Cardiac fibroblast (primary cell): ENCODE results near the gene TRAPPC2.

Experiments used
- DNase-seq, 2 donors: peaks; one replicate each; pipeline versions ENCODE4 v3.0.0 to v3.0.0-alpha.2; 2010; ENCODE audit warnings: low read depth in 2 of 2
- H3K4me3 ChIP-seq, 2 donors: replicated peaks in 1 of 2; 1 replicate in 1 of 2; 2 replicates in 1 of 2; pipeline ENCODE4 v1.5.1; 2011; ENCODE audit warnings: low read depth in 2 of 2, low read length in 2 of 2, mild to moderate bottlenecking in 2 of 2, moderate library complexity in 1 of 2
- TF ChIP-seq, protein P1 (sequence below): IDR thresholded peaks from one replicate; pipeline ENCODE4 v1.5.1; 2011; ENCODE audit warnings: low read depth, mild to moderate bottlenecking, low read length, inconsistent platforms

TRAPPC2 gene

DNA sequence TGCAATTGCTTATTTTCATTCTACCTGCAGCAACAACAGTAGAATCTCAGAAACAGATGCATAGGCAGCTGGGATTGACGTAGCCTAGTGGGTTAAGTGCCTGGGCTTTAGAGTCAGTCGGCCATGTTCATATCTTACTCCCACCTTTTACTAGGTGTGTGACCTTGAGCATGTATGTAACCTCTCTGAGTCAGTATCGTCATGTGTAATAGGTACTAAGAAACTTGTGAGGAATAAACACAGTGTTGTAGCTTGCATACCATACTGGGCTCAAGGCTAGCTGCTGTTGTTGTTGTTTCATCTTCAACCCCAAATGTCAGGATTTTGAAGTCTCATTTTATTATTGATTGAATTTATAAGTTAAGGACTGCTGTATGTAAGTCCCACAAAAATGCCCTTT, 31.3 kb downstream of the TRAPPC2 start:
- no peak for DNase-seq
- TF ChIP-seq, protein P1, sequence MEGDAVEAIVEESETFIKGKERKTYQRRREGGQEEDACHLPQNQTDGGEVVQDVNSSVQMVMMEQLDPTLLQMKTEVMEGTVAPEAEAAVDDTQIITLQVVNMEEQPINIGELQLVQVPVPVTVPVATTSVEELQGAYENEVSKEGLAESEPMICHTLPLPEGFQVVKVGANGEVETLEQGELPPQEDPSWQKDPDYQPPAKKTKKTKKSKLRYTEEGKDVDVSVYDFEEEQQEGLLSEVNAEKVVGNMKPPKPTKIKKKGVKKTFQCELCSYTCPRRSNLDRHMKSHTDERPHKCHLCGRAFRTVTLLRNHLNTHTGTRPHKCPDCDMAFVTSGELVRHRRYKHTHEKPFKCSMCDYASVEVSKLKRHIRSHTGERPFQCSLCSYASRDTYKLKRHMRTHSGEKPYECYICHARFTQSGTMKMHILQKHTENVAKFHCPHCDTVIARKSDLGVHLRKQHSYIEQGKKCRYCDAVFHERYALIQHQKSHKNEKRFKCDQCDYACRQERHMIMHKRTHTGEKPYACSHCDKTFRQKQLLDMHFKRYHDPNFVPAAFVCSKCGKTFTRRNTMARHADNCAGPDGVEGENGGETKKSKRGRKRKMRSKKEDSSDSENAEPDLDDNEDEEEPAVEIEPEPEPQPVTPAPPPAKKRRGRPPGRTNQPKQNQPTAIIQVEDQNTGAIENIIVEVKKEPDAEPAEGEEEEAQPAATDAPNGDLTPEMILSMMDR: no peak

DNA sequence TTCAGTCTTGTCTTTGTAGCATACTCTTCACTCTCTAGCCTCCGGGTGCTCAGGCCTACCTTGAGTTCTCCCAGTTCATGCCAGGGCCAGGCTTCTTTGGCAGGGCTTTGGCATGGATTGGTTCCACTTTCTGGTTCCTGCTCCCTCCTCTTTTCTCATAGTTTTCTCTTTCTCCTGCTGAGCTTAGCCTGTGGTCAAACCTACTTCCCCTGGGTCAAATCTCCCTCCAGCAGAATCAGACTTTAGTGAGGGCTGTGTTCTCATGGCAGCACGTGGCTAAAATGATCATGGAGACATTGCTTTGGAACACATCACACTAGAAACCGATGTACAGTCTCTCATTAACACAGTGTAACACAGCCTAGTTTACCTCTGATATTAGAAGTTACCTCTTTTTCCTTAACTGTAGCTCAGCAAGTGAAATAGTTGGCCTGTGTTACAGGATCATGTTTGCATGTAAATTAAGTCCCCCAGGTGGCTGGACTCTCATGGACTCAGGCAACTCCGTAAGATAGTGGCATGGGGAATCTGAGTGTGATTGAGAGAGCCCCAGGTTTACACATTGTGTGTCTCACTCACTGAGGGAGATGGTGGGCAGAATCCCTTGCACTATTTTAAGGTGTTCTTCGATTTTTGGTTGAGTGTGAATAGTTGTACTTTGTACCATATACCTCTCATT, 32.2 kb downstream of the TRAPPC2 start:
- no peak overlapping the region for H3K4me3 ChIP-seq
- TF ChIP-seq, protein P1: no peak
- no peak for DNase-seq

More for the DNA sequence above, 31.3 kb downstream of the TRAPPC2 start:
- no peak overlapping the region for H3K4me3 ChIP-seq

DNA sequence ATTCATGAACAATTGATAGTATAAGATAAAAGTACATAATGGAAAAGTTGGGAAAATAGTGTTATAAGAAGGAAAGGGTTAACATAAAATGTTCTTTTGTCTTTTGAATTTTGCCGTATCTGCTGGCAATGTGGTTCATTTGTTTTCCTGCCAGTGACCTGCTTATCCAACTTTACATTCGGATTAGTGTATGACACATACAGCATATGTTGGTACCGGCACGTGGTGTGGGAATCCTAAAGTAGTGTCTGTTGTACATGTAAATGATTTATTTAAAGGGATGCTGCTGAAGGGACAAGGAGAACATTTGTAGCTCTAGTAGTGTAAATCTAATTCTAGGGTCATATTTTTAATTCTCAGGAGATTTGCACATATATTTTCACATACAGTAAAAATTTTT, 34.0 kb downstream of the TRAPPC2 start:
- DNase-seq: no peak

DNA sequence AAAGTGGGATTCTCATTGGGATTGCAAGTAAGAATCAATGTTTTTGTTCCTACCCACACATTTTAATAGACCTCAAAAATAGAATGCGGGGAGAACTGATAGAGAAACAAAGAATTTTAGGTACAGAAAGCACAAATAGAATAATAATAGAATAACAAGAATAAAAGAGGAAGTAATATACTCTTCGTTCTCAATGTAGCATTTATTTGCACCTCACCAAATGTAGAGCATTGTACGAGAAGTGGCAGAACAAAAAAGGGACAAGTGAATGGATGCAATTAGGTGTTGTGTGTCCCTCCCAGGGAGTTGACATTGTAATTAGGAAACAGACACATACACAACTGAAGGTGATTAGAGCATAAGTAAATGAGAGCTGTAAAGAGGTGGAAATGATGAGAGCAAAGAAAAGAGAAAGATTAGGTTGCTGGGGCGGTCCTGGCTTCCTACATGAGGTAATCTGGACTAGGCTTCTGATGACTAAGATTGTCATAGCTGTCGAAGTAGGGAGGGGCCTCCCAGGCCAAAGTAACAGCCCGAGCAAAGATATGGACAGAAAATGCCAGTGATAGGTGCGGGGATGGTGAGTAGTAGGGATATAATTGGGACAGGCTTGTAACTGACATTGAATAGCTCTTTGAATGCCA, 35.1 kb downstream of the TRAPPC2 start:
- TF ChIP-seq, protein P1: no peak
- DNase-seq: peak in 1 of 2 donors; percentile 41
- no peak overlapping the region for H3K4me3 ChIP-seq

More for the DNA sequence above, 34.0 kb downstream of the TRAPPC2 start:
- TF ChIP-seq, protein P1: no peak
- H3K4me3 ChIP-seq: no peak overlapping the region

DNA sequence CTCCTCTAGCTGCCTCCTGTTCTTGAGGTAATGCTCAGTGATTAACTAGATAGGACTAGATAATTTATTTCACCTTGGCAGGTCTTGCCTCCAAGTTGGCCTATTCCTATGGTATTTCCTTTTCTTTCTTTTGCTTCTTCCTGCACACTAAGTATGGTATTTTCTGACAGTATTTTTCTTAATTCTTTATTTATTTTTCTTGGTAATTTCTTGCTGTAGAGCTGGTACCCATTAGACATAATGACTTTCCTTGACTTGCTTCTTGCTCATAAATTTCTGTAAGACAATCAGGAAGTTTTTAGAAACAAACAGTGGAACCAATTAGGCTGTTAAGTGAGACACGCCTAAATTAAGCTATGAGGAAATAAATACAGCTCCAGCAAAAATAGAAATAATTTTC, 36.0 kb downstream of the TRAPPC2 start:
- TF ChIP-seq, protein P1: no peak
- DNase-seq: no peak
- no peak overlapping the region for H3K4me3 ChIP-seq

DNA sequence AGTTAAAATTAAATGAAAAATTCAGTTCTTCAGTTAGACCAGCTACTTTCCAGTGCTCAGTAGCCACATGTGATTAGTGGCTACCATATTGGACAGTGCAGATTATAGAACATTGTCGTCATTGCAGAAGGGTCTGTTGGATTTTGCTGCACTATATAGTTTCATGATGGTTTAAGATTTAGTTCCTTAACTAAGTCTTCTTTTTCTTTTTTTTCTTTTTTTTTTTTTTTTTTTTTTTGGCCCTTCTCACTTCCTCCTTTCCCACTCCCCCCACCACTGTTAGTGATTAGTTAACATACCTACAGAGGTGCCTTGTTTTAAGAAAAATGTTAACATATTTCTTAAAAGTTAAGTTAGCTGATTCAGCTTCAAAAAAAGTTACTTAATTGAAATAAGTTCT, 36.4 kb downstream of the TRAPPC2 start:
- H3K4me3 ChIP-seq: no peak overlapping the region
- TF ChIP-seq, protein P1: no peak
- no peak for DNase-seq
